Fibroblast of mammary gland (primary cell): Measurements from ENCODE around the gene TERT.
A peak's percentile ranks its signal among the peaks of the same experiment; 100 is the strongest.

Experiments
- DNase-seq: peaks from one replicate; pipeline ENCODE4 v3.0.0-alpha.2; 2010; ENCODE audit warnings: low read depth
- H3K4me3 ChIP-seq: 2 replicates; pipeline ENCODE4 v1.5.1; 2011; ENCODE audit warnings: low read depth, mild to moderate bottlenecking, low read length, moderate library complexity; ENCODE audit not compliant: control insufficient read depth
- CTCF ChIP-seq: conservative IDR thresholded peaks from 2 replicates; pipeline ENCODE4 v1.5.1; 2011; ENCODE audit warnings: low read depth, low read length, inconsistent platforms; ENCODE audit not compliant: control insufficient read depth, insufficient read depth

Gene TERT

DNA sequence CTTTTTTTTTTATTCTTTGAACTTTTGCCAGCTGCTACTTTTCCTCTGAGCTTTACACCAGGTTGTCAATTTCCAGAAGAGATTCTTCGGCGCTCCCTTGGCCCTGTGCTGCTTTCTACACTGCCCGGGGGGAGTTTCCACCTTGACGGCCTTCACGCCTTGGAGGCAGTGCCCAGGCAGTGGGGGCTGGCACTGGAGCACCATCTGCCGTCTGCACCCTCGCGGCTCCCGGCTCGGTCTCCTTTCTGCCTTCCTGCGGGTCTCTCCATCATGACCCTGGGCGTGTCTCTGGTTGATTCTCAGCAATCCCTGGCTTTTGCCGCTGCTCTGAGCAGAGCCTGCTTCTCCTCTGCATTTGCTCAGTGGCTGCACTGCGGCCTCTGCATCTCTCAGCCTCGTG is 66.7 kb downstream of the TERT start:
- no peak for TF ChIP-seq CTCF
- no peak for DNase-seq
- no peak overlapping the region for H3K4me3 ChIP-seq

DNA sequence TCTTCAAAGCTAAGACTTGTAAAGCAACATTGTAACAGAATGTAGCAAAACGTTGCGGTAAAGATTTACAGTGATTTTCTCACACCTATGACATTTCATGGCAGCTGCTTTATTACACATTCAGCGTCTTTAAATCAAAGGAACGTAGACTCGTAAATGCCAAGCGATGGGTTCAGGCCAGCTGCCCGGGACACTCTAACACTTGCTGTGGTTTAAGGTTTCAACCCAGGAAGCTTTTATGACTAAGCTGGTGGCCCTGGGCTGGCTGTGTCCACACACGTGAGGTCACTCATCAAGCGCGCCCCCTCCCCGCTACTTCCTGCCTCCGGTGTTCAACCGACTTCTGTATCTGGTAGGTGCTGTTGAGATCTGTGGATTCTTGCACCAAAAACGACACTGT is 67.2 kb downstream of the TERT start:
- TF ChIP-seq CTCF = no peak
- peak; percentile 13 for DNase-seq
- H3K4me3 ChIP-seq = no peak overlapping the region

DNA sequence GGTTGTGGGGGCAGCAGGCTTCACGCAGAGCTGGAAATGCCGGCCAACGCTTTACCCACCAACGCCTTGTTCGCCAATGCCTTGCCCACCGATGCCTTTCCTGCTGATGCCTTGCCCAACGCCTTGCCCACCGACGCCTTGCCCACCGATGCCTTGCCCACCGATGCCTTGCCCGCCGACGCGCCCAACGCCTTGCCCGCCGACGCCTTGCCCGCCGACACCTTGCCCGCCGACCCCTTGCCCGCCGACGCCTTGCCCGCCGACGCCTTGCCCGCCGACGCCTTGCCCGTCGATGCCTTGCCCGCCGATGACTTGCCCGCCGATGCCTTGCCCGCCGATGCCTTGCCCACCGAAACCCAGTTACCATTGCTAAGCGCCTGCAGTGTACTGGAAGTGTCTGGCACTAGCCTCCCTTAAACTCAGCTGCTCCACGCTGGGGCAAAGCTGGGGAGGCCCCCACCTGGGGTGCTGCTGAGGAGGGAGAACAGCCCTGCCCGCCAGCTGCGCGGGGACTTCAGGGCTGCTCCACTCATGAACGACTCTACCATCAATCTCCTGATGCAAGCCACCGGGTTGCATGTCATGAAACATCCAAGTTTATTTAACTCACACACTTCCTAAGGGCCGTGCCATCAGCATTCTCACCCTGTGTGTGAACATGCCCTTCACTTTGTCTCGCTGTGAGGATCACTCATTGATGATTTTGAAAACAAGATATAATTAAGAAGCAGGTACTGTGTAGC is 67.9 kb downstream of the TERT start:
- no peak for DNase-seq
- no peak for TF ChIP-seq CTCF
- H3K4me3 ChIP-seq = no peak overlapping the region

DNA sequence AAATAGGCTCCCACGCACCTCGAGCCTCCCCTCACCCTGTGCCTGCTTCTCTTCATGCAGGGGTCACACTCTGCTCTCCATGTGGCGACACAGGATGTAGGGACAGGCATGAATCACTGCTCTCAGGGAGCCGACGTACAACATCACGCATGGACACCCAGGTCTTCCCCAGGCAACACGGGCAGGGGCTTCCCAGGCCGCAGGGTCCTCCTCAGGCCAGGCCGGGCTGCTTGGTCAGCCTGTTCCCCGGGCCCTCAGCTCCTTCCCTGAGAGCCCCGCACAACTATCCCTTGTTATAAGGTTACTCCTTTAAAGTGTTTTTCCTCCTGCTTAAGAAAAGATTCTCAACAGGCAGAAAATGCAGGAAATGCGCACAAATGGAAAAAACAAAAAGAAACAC is 68.6 kb downstream of the TERT start:
- no peak for TF ChIP-seq CTCF
- no peak for DNase-seq
- no peak overlapping the region for H3K4me3 ChIP-seq

DNA sequence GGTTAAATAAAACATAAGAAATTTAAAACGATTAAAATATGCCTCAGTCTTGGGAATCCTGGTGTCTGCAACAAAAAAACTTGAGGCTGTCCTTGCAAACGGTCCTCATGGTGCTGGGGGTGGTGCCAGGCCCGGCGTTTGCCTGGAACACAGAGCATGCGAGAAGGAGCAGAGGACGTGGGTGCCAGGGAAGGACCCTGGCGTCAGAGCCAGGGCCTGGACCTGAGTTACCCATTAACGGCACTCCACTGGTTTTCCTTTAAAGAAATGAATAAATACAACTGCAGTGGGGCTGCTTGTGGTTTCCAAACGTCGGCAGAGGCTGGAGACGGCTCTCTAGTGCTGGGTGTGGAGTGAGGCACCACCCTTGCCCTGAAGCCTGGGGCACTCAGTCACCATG is 69.8 kb downstream of the TERT start, which contains the start of gene SLC6A18:
TSS of gene SLC6A18 (plus strand) at position 301 of the 400 bp plus-strand sequence. CDS start at position 398, 97 bp downstream.
- H3K4me3 ChIP-seq = no peak within 1 kb of the TSS
- no peak for TF ChIP-seq CTCF
- DNase-seq = no peak

DNA sequence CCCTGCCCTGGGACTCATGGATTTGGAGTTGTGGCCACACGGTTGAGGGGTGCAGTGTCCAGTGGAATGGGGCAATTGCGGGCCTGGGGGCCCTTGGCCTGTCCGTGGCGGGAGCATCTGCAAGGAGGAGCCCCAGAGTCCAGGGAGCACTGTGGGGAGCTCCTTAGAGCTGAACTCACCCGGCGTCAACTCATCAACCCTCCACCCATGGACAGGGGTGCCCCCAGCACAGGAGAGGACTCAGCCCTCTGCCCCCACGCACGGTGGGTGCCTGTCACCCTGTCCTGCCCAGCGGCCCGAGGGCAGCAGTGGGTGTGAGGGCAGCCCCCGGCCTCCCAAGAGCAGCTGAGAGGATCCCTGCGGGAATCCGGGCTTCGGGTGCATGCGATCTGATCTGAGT is 70.2 kb downstream of the TERT start:
- TF ChIP-seq CTCF = no peak
- no peak for DNase-seq
- no peak overlapping the region for H3K4me3 ChIP-seq
